ENCODE data around the gene NLGN2. TPM values are rescaled to one million over a fixed set of nuclear protein-coding genes. Genes with fewer than 3 reads are reported as not detected.
A peak's percentile ranks its signal among the peaks of the same experiment; 100 is the strongest.

The NLGN2 gene
- total RNA-seq, 1 experiment from 2014 or later = 6.7 TPM

- H3K9me3 Mint-ChIP-seq (ENCODE audit: unreplicated experiment) = no peaks in the 10 kb centered on the region
- H3K4me1 Mint-ChIP-seq (ENCODE audit: insufficient read depth, unreplicated experiment) = peaks cover 10% of the 10 kb centered on the region
- CTCF ChIA-PET = interaction anchor here (0.5 to 1.3 kb wide), 2 partner anchors 27 to 53 kb away, joined by 3 to 4 read pairs; no protein-coding TSS in a partner anchor
- intact Hi-C loops (cut with micrococcal nuclease) = no loop called here
- no peak overlapping the region for H3K4me3 Mint-ChIP-seq (ENCODE audit: unreplicated experiment)
- no peak for TF ChIP-seq CTCF (IDR thresholded peaks at IDR 0.05; ENCODE audit: unreplicated experiment)
- H3K27me3 Mint-ChIP-seq (ENCODE audit: insufficient read depth, unreplicated experiment) = no peaks in the 10 kb centered on the region
- no peak overlapping the region for H3K27ac Mint-ChIP-seq (ENCODE audit: low read depth, unreplicated experiment)
- H3K36me3 Mint-ChIP-seq (ENCODE audit: insufficient read depth, unreplicated experiment) = peaks cover 63% of the 10 kb centered on the region
- POLR2A ChIA-PET = interaction anchor here (1.6 to 4.4 kb wide), 2 partner anchors 11 to 21 kb away, joined by 5 to 18 read pairs; partner anchors contain the start of gene POLR2A
- BruUV-seq (replicated peaks) = no TSS peak
- no peak for DNase-seq (ENCODE audit: unreplicated experiment)
These were observed 56.4 kb downstream of the NLGN2 start for GRCh38 chr17:7464081-7464480.

- no peaks in the 10 kb centered on the region for H3K9me3 Mint-ChIP-seq (ENCODE audit: unreplicated experiment)
- intact Hi-C loops (cut with micrococcal nuclease) = no loop called here
- H3K36me3 Mint-ChIP-seq (ENCODE audit: insufficient read depth, unreplicated experiment) = peaks cover 52% of the 10 kb centered on the region
- H3K27me3 Mint-ChIP-seq (ENCODE audit: insufficient read depth, unreplicated experiment) = no peaks in the 10 kb centered on the region
- peaks cover 10% of the 10 kb centered on the region for H3K4me1 Mint-ChIP-seq (ENCODE audit: insufficient read depth, unreplicated experiment)
- H3K4me3 Mint-ChIP-seq (ENCODE audit: unreplicated experiment) = no peak overlapping the region
- no TSS peak for BruUV-seq (replicated peaks)
- no peak for TF ChIP-seq CTCF (IDR thresholded peaks at IDR 0.05; ENCODE audit: unreplicated experiment)
- ChIA-PET CTCF (interaction anchor here (0.5 to 1.2 kb wide), 2 partner anchors 29 to 447 kb away, joined by 3 to 6 read pairs; no protein-coding TSS in a partner anchor), POLR2A (interaction anchor here (0.5 to 1.6 kb wide), 4 partner anchors 10 to 119 kb away, joined by 3 to 5 read pairs (median 4); no protein-coding TSS in a partner anchor)
- H3K27ac Mint-ChIP-seq (ENCODE audit: low read depth, unreplicated experiment) = no peak overlapping the region
- DNase-seq (ENCODE audit: unreplicated experiment) = no peak
These were observed 58.1 kb downstream of the NLGN2 start for GRCh38 chr17:7465597-7466275.

- no peaks in the 10 kb centered on the region for H3K9me3 Mint-ChIP-seq (ENCODE audit: unreplicated experiment)
- no peak overlapping the region for H3K4me3 Mint-ChIP-seq (ENCODE audit: unreplicated experiment)
- H3K4me1 Mint-ChIP-seq (ENCODE audit: insufficient read depth, unreplicated experiment) = peaks cover 5% of the 10 kb centered on the region
- ChIA-PET POLR2A (interaction anchor here (0.6 to 2.8 kb wide), 6 partner anchors 10 to 29 kb away, joined by 3 to 16 read pairs (median 4); partner anchors contain the start of gene POLR2A), CTCF (interaction anchor here (0.5 to 1.2 kb wide), 2 partner anchors 29 to 446 kb away, joined by 3 to 6 read pairs; no protein-coding TSS in a partner anchor)
- no peaks in the 10 kb centered on the region for H3K27me3 Mint-ChIP-seq (ENCODE audit: insufficient read depth, unreplicated experiment)
- BruUV-seq (replicated peaks) = no TSS peak
- no peak for TF ChIP-seq CTCF (IDR thresholded peaks at IDR 0.05; ENCODE audit: unreplicated experiment)
- H3K27ac Mint-ChIP-seq (ENCODE audit: low read depth, unreplicated experiment) = peak overlapping the region; percentile 31
- peaks cover 46% of the 10 kb centered on the region for H3K36me3 Mint-ChIP-seq (ENCODE audit: insufficient read depth, unreplicated experiment)
- intact Hi-C loops (cut with micrococcal nuclease) = no loop called here
- DNase-seq (ENCODE audit: unreplicated experiment) = no peak
These were observed 58.6 kb downstream of the NLGN2 start for GRCh38 chr17:7466318-7466638.

- peaks cover under 1% of the 10 kb centered on the region for H3K4me1 Mint-ChIP-seq (ENCODE audit: insufficient read depth, unreplicated experiment)
- H3K27ac Mint-ChIP-seq (ENCODE audit: low read depth, unreplicated experiment) = peak overlapping the region; percentile 31
- no peak for TF ChIP-seq CTCF (IDR thresholded peaks at IDR 0.05; ENCODE audit: unreplicated experiment)
- no peak for DNase-seq (ENCODE audit: unreplicated experiment)
- no peak overlapping the region for H3K4me3 Mint-ChIP-seq (ENCODE audit: unreplicated experiment)
- H3K36me3 Mint-ChIP-seq (ENCODE audit: insufficient read depth, unreplicated experiment) = peaks cover 41% of the 10 kb centered on the region
- no peaks in the 10 kb centered on the region for H3K27me3 Mint-ChIP-seq (ENCODE audit: insufficient read depth, unreplicated experiment)
- BruUV-seq (replicated peaks) = no TSS peak
- H3K9me3 Mint-ChIP-seq (ENCODE audit: unreplicated experiment) = no peaks in the 10 kb centered on the region
- intact Hi-C loops (cut with micrococcal nuclease) = no loop called here
- ChIA-PET POLR2A (interaction anchor here (0.7 to 2.8 kb wide), 6 partner anchors 9 to 30 kb away, joined by 3 to 16 read pairs (median 4); partner anchors contain the start of gene POLR2A), CTCF (interaction anchor here (0.5 to 1.2 kb wide), 4 partner anchors 10 to 1081 kb away, joined by 3 to 6 read pairs (median 3); no protein-coding TSS in a partner anchor)
These were observed 59.1 kb downstream of the NLGN2 start for GRCh38 chr17:7466639-7467341.
